ENCODE data around the gene PSMD2.
"Not testable (repeated sequence)": the region's sequence is repeated elsewhere in the genome, so short reads cannot be mapped to it uniquely, and the experiment has no call there.

PSMD2 gene

GRCh38 chr3:184298759-184299487 is at the start of gene PSMD2:
TSS of gene PSMD2 (plus strand) at chr3:184299241. CDS start at chr3:184299267, 26 bp downstream.
- DNase-seq (ENCODE audit: low spot score), result peak; percentile 99

GRCh38 chr3:184249412-184250166 is 49.5 kb upstream of the PSMD2 start, which contains the start of gene EEF1AKMT4:
TSS of gene EEF1AKMT4 (plus strand) at chr3:184249672. CDS start at chr3:184249695, 23 bp downstream.
- DNase-seq (ENCODE audit: low spot score), result peak; percentile 95

- no peak for DNase-seq (ENCODE audit: low spot score)
Observed at GRCh38 chr3:184250167-184250828, 48.7 kb upstream of the PSMD2 start.

- no peak for DNase-seq (ENCODE audit: low spot score)
Observed at GRCh38 chr3:184255291-184256039, 43.6 kb upstream of the PSMD2 start.

- DNase-seq (ENCODE audit: low spot score), result no peak
Observed at GRCh38 chr3:184257083-184257915, 41.7 kb upstream of the PSMD2 start.

GRCh38 chr3:184258926-184259325 is 40.1 kb upstream of the PSMD2 start:
- no peak for DNase-seq (ENCODE audit: low spot score)

GRCh38 chr3:184259396-184259877 is 39.6 kb upstream of the PSMD2 start:
- no peak for DNase-seq (ENCODE audit: low spot score)

GRCh38 chr3:184259878-184260723 is 38.9 kb upstream of the PSMD2 start:
- no peak for DNase-seq (ENCODE audit: low spot score)

- DNase-seq (ENCODE audit: low spot score), result no peak
Observed at GRCh38 chr3:184260724-184261269, 38.2 kb upstream of the PSMD2 start.

- no peak for DNase-seq (ENCODE audit: low spot score)
Observed at GRCh38 chr3:184261270-184261853, 37.7 kb upstream of the PSMD2 start, which contains the start of gene CAMK2N2. TSS of gene CAMK2N2 (minus strand) at chr3:184261553. CDS start at chr3:184261285, 268 bp downstream.

- no peak for DNase-seq (ENCODE audit: low spot score)
Observed at GRCh38 chr3:184261854-184262763, 36.9 kb upstream of the PSMD2 start.

GRCh38 chr3:184262764-184263179 is 36.3 kb upstream of the PSMD2 start:
- no peak for DNase-seq (ENCODE audit: low spot score)

GRCh38 chr3:184267249-184267648 is 31.8 kb upstream of the PSMD2 start:
- DNase-seq (ENCODE audit: low spot score), result not testable (repeated sequence)

- no peak for DNase-seq (ENCODE audit: low spot score)
Observed at GRCh38 chr3:184272269-184272668, 26.8 kb upstream of the PSMD2 start.

- DNase-seq (ENCODE audit: low spot score), result no peak
Observed at GRCh38 chr3:184275381-184275701, 23.7 kb upstream of the PSMD2 start.

- no peak for DNase-seq (ENCODE audit: low spot score)
Observed at GRCh38 chr3:184275961-184276910, 22.8 kb upstream of the PSMD2 start, which contains the start of gene ECE2. TSS of gene ECE2 (plus strand) at chr3:184276022. CDS start at chr3:184276154, 132 bp downstream.

- no peak for DNase-seq (ENCODE audit: low spot score)
Observed at GRCh38 chr3:184277366-184277765, 21.7 kb upstream of the PSMD2 start.

Measured in left forelimb (tissue), 1 donor.